GM13976 (cell line): ENCODE data around the gene RNF113B.
A peak's percentile ranks its signal among the peaks of the same experiment; 100 is the strongest.

Experiments used
- DNase-seq: peaks from one replicate; pipeline ENCODE4 v3.0.0; 2012; ENCODE audit warnings: low spot score
- in situ Hi-C: fragments of 300-500 bp; cut with MboI; formaldehyde crosslinking; loops from one replicate; pipeline ENCODE4 v1.12.0; 2022; ENCODE audit warnings: low sequenced_read_pairs, mixed read lengths, inconsistent platforms; ENCODE audit not compliant: unreplicated experiment
- TF ChIP-seq, protein P1 (sequence below): IDR thresholded peaks from 2 replicates; pipeline ENCODE4 v1.5.1; 2012; ENCODE audit warnings: borderline replicate concordance, mild to moderate bottlenecking; ENCODE audit not compliant: insufficient read depth; ENCODE audit errors: extremely low read depth, missing control alignments, control extremely low read depth

The RNF113B gene

DNA sequence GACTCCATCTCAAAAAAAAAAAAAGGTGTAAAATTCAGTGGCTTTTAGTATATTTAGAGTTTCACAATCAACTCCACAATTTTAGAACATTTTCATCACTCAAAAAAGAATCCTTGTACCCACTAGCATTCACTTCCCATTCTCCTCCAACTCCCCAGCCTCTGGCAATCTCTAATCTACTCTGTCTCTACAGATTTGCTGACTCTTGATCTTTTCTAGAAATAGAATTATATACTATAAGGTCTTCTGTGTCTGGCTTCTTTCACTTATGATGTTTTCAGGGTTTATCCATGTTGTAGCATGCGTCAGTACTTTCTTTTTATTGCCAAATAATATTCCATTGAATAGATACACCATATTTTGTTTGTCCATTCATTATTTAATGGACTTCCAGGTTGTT is 42.2 kb downstream of the RNF113B start:
- no peak for DNase-seq
- TF ChIP-seq, protein P1, sequence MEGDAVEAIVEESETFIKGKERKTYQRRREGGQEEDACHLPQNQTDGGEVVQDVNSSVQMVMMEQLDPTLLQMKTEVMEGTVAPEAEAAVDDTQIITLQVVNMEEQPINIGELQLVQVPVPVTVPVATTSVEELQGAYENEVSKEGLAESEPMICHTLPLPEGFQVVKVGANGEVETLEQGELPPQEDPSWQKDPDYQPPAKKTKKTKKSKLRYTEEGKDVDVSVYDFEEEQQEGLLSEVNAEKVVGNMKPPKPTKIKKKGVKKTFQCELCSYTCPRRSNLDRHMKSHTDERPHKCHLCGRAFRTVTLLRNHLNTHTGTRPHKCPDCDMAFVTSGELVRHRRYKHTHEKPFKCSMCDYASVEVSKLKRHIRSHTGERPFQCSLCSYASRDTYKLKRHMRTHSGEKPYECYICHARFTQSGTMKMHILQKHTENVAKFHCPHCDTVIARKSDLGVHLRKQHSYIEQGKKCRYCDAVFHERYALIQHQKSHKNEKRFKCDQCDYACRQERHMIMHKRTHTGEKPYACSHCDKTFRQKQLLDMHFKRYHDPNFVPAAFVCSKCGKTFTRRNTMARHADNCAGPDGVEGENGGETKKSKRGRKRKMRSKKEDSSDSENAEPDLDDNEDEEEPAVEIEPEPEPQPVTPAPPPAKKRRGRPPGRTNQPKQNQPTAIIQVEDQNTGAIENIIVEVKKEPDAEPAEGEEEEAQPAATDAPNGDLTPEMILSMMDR: no peak
- in situ Hi-C loops: no loop called here

DNA sequence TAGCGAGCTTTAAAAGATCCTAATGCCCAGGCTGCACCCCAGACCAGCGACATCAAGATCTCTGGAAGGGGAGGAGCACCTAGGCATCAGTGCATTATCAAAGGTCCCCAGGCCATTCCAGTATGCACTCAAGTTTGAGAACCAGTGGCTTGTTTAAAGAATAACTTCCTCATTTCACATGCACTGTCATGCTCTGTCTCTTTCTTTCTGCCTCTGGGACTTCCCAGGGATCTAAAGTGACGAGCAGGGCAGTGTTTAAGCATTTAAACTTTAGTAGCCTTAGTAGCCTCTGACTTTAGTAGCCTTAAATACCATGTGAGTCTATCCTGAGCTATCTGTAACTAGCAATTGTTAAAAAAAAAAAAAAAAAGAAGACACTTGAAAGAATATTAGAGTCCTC is 43.1 kb downstream of the RNF113B start:
- DNase-seq: peak; percentile 52
- in situ Hi-C loops: no loop called here
- TF ChIP-seq, protein P1: no peak

DNA sequence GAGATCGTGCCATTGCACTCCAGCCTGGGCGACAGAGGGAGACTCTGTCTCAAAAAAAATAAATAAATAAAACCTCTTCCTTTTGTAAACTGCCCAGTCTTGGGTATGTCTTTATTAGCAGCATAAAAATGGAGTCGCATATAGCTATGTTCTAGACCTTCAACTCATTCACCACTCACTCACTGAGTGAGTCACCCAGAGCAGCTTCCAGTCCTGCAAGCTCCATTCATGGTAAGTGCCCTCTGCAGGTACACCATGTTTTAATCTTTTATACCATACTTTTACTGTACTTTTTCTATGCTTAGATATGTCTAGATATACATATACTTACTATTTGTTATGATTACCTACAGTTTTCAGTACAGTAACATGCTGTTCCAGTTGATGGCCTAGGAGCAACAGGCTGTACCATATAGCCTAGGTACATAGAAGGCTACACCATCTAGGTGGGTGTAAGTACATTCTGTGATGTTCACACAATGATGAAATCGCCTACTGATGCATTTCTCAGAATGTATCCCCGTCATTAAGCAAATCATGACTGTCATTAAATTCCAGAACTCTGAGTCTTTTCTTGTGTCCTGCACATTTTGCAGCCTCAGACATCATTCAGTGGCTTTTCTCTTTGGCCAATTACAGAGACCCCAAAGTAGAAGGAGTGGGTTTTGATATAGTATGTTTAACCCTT is 47.9 kb downstream of the RNF113B start:
- TF ChIP-seq, protein P1: no peak
- no peak for DNase-seq
- in situ Hi-C loops: no loop called here
